DOHH2 (cell line): ENCODE results near the gene SLC44A5.

Experiments used
- H3F3A ChIP-seq: fragments of 200-600 bp; sonication (generic), shearing (Covaris generic); 2 replicates; pipeline ENCODE4 v1.6.0; 2016; ENCODE audit warnings: antibody characterized with exemption, mild to moderate bottlenecking; ENCODE audit not compliant: control insufficient read depth, insufficient read depth
- H3K27ac ChIP-seq: fragments of 200-600 bp; sonication (generic); 2 replicates; pipeline ENCODE4 v1.5.1; 2014; ENCODE audit warnings: low read depth, mild to moderate bottlenecking, low read length, moderate library complexity
- H3K27me3 ChIP-seq: fragments of 200-600 bp; sonication (generic); 2 replicates; pipeline ENCODE4 v1.6.1; 2014; ENCODE audit warnings: mild to moderate bottlenecking, low read length, mixed read lengths; ENCODE audit not compliant: control insufficient read depth
- H3K36me3 ChIP-seq: fragments of 200-600 bp; sonication (generic); 2 replicates; pipeline ENCODE4 v1.6.1; 2014; ENCODE audit warnings: mild to moderate bottlenecking, low read length, moderate library complexity, mixed read lengths; ENCODE audit not compliant: control insufficient read depth
- H3K4me1 ChIP-seq: fragments of 200-600 bp; sonication (generic); 2 replicates; pipeline ENCODE4 v1.6.1; 2014; ENCODE audit warnings: mild to moderate bottlenecking, low read length, mixed read lengths; ENCODE audit not compliant: control insufficient read depth
- H3K4me2 ChIP-seq: fragments of 200-600 bp; sonication (generic); 2 replicates; pipeline ENCODE4 v1.6.0; 2014; ENCODE audit warnings: mild to moderate bottlenecking, low read length, moderate library complexity
- H3K4me3 ChIP-seq: fragments of 200-600 bp; sonication (generic); 2 replicates; pipeline ENCODE4 v1.5.1; 2014; ENCODE audit warnings: mild to moderate bottlenecking, low read length, mixed read lengths
- H3K79me2 ChIP-seq: fragments of 200-600 bp; sonication (generic); 2 replicates; pipeline ENCODE4 v1.6.1; 2014; ENCODE audit warnings: mild to moderate bottlenecking, low read length, mixed read lengths; ENCODE audit not compliant: control insufficient read depth
- H3K9me2 ChIP-seq: fragments of 200-600 bp; sonication (generic); replicated peaks from 2 replicates; pipeline ENCODE4 v1.6.1; 2014; ENCODE audit warnings: mild to moderate bottlenecking, low read length, mixed read lengths; ENCODE audit not compliant: control insufficient read depth
- H3K9me3 ChIP-seq: fragments of 200-600 bp; sonication (generic); 2 replicates; pipeline ENCODE4 v1.6.1; 2014; ENCODE audit warnings: antibody characterized with exemption, low read length, mixed read lengths; ENCODE audit not compliant: control insufficient read depth, insufficient read depth
- H4K20me1 ChIP-seq: fragments of 200-600 bp; sonication (generic); 2 replicates; pipeline ENCODE4 v1.6.0; 2014; ENCODE audit warnings: low read depth, mild to moderate bottlenecking, antibody characterized with exemption, low read length, moderate library complexity; ENCODE audit not compliant: control insufficient read depth, insufficient read depth
- EZH2phosphoT487 ChIP-seq: fragments of 200-600 bp; sonication (generic); IDR thresholded peaks from 2 replicates; pipeline ENCODE4 v1.6.1; 2017; ENCODE audit warnings: borderline replicate concordance, mild to moderate bottlenecking, antibody characterized with exemption, low read length, moderate library complexity, mixed read lengths
- TF ChIP-seq, protein P1 (sequence below): fragments of 200-600 bp; sonication (generic); IDR thresholded peaks from one replicate; pipeline ENCODE4 v1.5.1; 2014; ENCODE audit warnings: antibody characterized with exemption, mild to moderate bottlenecking, low read depth, low read length; ENCODE audit not compliant: poor library complexity, severe bottlenecking

SLC44A5 gene

DNA sequence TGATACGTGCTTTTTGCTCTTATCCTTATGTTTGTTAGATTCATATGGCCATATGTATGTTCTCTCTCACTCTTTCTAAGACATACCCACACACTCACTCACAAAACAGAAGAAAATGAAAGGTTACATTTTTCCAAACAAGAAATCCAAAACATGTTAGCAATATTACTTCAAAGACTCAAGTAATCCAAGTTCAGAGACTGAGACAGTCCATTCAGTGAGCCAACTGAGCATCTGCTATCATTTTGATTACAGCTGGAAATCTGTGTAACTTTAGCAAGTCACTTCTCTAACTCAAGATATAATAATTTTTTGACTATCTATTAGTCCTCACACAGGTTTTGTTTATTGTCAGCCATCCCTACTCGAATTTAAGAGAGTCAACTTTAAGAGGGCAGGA lies 257.9 kb downstream of the SLC44A5 start:
- no peak overlapping the region for H3K4me3 ChIP-seq
- no peak overlapping the region for H3K4me2 ChIP-seq
- no peaks in the 10 kb centered on the region for H4K20me1 ChIP-seq
- H3K79me2 ChIP-seq, result no peaks in the 10 kb centered on the region
- H3F3A ChIP-seq, result no peaks in the 10 kb centered on the region
- H3K27ac ChIP-seq, result no peak overlapping the region
- H3K27me3 ChIP-seq, result no peaks in the 10 kb centered on the region
- H3K4me1 ChIP-seq, result no peaks in the 10 kb centered on the region
- H3K9me3 ChIP-seq, result no peaks in the 10 kb centered on the region
- TF ChIP-seq EZH2phosphoT487, result no peak
- TF ChIP-seq, protein P1, sequence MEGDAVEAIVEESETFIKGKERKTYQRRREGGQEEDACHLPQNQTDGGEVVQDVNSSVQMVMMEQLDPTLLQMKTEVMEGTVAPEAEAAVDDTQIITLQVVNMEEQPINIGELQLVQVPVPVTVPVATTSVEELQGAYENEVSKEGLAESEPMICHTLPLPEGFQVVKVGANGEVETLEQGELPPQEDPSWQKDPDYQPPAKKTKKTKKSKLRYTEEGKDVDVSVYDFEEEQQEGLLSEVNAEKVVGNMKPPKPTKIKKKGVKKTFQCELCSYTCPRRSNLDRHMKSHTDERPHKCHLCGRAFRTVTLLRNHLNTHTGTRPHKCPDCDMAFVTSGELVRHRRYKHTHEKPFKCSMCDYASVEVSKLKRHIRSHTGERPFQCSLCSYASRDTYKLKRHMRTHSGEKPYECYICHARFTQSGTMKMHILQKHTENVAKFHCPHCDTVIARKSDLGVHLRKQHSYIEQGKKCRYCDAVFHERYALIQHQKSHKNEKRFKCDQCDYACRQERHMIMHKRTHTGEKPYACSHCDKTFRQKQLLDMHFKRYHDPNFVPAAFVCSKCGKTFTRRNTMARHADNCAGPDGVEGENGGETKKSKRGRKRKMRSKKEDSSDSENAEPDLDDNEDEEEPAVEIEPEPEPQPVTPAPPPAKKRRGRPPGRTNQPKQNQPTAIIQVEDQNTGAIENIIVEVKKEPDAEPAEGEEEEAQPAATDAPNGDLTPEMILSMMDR, result no peak
- H3K36me3 ChIP-seq, result no peaks in the 10 kb centered on the region
- H3K9me2 ChIP-seq, result no peaks in the 10 kb centered on the region

DNA sequence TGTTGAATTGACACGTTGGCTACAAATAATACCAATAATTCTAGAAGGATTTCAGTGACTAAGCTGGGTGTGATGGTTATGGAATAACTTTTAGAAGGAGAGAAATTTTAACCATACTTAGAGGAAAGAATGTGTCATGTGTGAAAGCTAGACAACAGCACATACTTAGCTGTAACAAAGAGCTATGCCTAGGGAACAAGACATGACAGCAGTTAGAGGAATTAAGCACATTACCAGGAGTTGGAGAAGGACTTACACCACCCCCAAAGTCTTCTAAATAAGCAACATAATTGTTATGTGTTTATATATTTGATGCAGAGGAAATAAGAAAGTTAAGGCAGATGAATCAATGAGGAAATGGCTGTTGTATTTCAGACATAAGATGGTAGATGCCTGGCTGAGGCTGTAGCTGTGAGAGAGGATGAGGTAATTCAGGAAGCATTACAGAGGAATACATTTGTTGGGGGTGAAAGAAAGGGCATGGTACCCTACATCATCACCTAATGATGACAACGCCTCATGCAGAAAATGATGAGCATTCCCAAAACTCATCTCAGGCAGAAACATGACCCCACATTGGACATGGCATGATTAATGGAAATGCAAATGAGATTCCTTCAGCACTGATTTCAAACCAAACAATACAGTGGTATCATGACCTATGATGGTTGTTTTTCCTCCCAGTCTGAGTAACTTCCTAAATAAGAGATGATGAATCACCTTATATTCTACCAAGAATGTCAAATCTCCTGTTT lies 265.2 kb downstream of the SLC44A5 start:
- no peak for TF ChIP-seq EZH2phosphoT487
- TF ChIP-seq, protein P1, result no peak
- Histone ChIP-seq H3K4me1 (peaks cover 22% of the 10 kb centered on the region), H3K4me2 (no peak overlapping the region), H3F3A (no peaks in the 10 kb centered on the region), H3K79me2 (no peaks in the 10 kb centered on the region), H3K27ac (no peak overlapping the region), H3K9me2 (no peaks in the 10 kb centered on the region; the same call in 1 of the 2 replicates), H3K9me3 (no peaks in the 10 kb centered on the region), H3K27me3 (no peaks in the 10 kb centered on the region), H3K4me3 (no peak overlapping the region), H3K36me3 (no peaks in the 10 kb centered on the region), H4K20me1 (no peaks in the 10 kb centered on the region)

DNA sequence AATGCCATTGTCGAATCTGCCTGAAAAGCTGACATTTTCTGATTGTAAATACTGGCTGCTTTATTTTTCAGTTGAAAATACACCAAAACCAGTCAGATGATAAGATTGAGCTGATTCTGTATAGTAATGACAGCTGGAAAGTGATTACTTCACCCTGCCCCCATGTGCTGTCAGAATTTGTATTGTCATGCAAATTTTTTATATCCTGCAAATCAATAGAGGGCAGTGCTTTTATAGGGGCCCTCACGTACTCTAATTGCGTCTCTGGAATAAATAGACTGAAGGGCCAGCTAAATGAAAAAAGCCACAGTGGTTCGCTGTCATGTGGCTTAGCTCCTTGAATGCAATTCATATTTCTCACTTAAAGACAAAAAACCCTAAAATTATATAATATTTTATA lies 268.1 kb downstream of the SLC44A5 start:
- Histone ChIP-seq H3K9me2 (no peaks in the 10 kb centered on the region; the same call in 1 of the 2 replicates), H3K79me2 (no peaks in the 10 kb centered on the region), H3K4me1 (peaks cover 52% of the 10 kb centered on the region), H3K4me2 (no peak overlapping the region; the same call in 1 of the 2 replicates), H4K20me1 (no peaks in the 10 kb centered on the region), H3K36me3 (no peaks in the 10 kb centered on the region), H3K27me3 (no peaks in the 10 kb centered on the region), H3F3A (peaks cover 2% of the 10 kb centered on the region; the same call in 1 of the 2 replicates), H3K9me3 (no peaks in the 10 kb centered on the region), H3K27ac (no peak overlapping the region), H3K4me3 (no peak overlapping the region)
- TF ChIP-seq, protein P1, result no peak
- TF ChIP-seq EZH2phosphoT487, result no peak
